Medulla oblongata (tissue), 1 donor: ENCODE data around the gene CDK13.

ENCODE experiments used
- DNase-seq: peaks from one replicate; pipeline ENCODE4 v3.0.0-alpha.2; 2015; ENCODE audit errors: extremely low spot score

Gene CDK13

DNA sequence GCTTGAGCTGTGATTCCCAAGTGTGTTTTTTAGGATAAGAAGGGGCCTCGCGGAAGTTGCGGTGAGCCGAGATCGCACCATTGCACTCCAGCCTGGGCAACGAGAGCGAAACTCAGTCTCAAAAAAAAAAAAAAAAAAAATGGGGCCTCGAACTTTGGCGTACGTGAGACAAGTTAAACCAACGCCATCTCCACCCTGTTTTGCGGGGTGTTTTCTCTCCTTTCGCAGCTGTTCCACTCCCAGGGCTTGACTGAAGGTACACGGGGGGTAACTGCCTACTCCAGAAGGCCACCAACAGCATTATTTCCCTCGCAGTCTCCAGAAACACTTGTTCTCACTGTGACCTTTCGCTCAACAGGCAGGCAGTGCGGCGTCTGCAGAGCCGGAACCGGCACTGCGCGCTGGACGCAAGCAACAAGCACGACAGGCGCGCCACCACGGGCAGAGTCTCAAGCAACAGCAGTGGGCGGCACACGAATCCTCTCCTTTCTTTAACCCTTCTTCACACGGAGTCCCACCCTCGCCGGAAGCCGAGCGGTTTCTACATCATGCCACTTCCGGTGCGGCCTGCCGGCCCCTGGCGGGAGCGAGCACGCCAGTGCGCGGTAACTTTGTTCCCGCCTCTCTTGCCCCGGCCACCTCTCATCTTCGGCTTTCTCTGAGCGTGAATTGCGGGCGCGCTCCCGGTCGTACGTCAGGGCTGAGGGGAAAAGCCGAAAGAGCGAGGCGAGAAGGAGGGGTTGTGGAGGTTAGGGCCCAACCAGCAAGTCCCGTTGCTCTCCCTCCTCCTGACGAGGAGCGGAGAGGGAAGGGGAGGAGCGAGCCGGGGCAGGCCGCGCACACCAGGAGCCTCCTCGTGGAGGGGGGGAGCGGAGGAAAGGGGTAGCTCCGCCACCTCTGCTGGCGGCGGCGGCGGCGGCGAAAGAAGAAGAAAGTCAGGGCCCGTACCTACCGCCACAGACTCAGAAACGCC is 814 bp upstream of the CDK13 start:
- DNase-seq: peak; percentile 99

DNA sequence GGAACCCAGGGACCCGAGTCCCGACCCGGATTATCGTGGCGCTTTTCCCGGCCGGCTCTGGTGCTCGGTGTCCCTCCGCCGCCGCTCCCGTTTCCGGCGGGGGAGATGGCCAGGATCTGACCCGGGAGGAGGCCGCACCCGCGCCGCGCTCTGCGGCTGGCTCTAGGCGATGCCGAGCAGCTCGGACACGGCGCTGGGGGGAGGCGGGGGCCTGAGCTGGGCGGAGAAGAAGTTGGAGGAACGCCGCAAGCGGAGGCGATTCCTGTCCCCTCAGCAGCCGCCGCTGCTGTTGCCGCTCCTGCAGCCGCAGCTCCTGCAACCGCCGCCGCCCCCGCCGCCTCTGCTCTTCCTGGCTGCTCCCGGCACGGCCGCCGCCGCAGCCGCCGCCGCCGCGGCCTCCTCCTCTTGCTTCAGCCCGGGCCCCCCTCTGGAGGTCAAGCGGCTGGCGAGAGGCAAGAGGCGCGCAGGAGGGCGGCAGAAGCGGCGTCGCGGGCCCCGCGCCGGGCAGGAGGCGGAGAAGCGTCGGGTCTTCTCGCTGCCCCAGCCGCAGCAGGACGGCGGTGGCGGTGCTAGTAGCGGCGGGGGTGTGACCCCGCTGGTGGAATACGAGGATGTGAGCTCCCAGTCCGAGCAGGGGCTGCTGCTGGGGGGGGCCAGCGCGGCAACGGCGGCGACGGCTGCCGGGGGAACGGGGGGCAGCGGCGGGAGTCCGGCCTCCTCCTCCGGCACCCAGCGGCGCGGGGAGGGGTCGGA is 593 bp downstream of the CDK13 start:
- DNase-seq: peak; percentile 15

DNA sequence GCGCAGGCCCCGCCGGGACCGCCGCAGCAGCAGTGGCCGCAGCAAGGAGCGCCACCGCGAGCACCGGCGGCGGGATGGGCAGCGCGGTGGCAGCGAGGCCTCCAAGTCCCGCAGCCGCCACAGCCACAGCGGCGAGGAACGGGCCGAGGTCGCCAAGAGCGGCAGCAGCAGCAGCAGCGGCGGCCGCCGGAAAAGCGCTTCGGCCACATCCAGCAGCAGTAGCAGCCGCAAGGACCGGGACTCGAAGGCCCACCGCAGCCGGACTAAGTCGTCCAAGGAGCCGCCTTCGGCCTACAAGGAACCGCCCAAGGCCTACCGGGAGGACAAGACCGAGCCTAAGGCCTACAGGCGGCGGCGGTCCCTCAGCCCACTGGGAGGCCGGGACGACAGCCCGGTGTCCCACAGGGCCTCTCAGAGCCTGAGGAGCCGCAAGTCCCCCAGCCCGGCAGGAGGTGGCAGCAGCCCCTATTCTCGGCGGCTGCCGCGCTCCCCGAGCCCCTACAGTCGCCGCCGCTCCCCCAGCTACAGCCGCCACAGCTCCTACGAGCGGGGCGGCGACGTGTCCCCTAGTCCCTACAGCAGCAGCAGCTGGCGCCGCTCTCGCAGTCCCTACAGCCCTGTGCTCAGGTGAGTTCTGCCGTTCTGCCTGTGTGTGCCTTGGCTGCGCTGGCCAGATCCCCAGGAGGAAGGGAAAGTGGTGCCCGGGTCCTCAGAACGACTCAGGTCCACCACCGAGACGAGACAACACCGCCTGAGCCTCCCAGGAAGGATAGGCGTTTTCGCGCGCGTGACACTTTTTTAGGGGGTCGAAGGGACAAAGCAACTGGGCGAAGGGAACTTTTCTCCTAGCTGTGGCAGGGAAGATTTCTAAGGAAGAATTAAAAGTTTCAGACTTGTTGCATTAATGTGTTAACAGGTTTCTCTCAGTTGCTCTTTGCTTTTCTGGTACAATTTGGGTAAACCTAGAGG is 1.5 kb downstream of the CDK13 start:
- DNase-seq: peak; percentile 65

DNA sequence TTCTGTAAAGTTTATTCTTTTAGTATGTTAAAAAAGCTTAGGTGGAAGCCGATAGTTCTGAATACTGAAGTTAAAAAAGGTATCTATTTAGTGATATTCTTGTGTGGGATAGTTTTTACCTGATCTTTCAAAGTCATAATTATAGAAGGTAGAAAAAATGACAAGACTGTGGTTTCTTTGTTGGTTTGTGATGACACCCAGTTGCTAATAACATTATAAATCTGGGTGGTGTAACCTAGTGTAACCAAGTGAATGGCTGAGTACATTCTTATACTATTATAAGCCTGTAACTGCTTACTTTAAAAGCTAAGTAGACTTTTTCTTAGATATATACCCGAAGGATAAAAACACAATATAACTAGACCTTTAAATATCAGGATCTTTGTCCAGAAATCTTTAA is 2.3 kb downstream of the CDK13 start:
- DNase-seq: no peak

DNA sequence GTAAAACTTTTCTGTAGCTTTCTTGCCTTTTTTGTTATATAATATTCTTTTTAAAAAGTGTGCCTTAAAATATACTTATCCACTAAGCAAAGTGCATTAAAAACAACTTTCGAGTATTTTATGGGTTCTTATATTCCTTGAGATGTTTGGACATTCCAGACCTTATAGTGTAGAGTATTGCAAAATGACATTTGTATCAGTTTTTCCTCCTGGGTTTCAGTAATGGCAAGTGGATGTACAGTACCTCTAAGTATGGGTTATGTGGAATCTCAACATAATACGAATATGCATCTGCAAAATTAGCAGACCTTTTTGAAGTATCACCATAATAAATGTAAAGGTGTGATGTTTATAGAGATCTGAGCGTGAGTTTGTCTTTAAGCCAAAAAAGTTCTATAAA is 2.7 kb downstream of the CDK13 start:
- no peak for DNase-seq

DNA sequence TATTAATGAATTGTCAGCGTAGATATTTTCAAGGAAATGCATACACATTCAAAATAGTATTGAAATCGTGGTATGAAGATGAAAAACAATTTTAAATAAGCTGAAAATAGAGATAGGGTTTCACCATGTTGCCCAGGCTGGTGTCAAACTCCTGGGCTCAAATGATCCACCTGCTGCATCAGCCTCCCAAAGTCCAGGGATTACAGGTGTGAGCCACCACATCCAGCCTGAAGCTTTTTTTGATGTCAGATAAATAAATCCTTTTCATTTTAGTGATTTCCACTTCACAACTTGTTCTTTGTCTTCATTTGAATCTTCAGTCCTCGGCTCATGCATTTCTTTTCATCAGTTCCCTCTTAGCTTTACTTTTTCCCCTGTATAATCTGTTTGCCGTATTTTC is 4.6 kb downstream of the CDK13 start:
- DNase-seq: no peak

DNA sequence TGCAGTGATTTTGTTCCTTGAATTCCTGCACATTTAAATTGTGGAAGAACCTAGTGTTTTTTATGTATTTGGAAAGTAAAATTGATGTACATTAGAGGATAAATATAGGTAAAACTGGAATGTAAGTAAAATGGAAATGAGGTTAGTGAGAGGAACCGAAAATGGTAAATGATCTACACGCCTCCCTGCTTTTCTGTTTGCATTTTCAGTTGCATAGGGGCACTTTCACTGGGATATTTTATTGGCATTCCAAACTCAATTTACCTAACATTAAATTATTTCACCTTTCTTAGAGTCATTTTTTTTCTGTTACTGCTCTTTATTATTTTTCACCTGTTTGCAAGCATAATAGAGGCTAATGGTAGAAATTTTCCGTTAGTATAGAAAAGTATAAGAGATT is 8.0 kb downstream of the CDK13 start:
- no peak for DNase-seq

DNA sequence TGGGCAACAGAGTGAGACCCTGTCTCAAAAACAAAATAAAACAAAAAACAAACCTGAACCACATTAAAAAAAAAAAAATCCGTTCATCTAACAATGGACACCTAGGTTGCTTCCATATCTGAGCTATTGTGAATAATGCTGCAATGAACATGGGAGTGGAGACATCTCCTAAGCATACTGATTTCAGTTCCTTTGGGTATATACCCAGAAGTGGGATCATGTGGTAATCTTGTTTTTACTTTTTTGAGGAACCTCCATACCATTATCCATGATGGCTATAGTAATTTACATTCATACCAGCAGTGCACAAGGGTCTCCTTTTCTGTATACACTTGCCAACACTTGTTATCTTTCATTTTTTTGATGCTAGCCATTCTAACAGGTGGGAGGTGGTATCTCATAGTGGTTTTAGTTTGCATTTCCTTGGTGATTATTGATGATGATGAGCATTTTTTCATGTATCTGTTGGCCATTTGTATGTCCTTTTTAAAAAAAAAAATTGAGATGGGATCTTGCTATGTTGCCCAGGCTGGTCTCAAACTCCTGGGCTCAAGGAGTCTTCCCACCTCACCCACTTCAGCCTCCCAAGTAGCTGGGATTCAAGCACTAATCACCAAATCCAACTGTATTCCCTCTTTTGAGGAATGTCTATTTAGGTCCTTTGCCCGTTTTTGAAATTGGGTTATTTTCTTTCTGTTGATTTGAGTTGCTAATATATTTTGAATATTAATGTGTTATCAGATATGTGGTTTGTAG is 17.5 kb downstream of the CDK13 start:
- no peak for DNase-seq

DNA sequence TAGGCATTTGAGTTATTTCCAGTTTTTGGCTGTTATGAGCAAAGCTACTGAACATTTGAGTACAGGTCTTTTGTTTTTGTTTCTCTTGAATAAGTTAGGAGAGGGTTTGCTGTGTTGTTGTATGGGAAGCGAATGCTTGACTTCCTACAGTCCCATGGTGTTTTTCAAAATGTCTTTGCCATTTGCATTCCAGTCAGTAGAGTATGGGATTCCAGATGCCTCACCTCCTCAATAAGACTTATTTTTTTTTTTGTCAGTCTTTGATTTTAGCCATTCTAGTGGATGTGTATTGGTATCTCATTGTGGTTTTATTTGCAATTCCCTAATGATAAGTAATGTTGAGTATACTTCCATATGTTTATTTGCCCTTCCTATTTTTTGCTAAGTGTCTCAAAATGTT is 19.4 kb downstream of the CDK13 start:
- no peak for DNase-seq

DNA sequence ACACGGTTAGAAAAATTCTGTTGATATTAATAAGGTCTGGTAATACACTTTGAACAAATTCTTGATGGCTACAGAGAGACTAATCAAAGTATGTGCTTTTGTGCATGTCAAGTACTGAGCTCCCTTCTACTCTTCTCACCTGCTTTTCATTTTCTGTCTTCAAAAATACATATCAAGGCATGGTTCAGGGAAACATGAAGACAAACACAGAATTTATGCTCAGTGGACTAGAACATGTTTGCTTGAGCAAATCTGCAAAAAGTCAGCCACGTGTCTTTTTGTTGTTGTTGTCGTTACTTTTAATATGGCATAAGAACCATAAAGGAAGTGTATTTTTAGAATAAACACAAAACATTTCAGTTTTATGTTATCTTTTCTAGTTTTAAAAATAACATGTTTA is 21.9 kb downstream of the CDK13 start:
- DNase-seq: no peak

DNA sequence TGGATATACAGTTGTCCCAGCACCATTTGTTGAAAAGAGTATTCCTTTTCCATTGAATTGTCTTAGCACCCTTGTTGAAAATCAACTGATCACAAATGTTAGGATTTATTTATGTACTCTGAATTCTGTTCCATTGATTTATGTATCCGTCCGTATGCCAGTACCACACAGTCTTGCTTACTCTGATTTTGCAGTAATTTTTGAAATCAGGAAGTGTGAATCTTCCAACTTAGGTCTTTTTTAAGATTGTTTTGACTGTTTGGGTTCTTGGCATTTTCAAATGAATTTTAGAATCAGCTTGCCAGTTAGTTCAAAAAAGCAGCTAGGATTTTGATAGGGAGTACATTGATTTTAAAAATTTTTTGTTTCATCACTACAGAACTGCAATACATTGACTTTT is 23.7 kb downstream of the CDK13 start:
- DNase-seq: no peak

DNA sequence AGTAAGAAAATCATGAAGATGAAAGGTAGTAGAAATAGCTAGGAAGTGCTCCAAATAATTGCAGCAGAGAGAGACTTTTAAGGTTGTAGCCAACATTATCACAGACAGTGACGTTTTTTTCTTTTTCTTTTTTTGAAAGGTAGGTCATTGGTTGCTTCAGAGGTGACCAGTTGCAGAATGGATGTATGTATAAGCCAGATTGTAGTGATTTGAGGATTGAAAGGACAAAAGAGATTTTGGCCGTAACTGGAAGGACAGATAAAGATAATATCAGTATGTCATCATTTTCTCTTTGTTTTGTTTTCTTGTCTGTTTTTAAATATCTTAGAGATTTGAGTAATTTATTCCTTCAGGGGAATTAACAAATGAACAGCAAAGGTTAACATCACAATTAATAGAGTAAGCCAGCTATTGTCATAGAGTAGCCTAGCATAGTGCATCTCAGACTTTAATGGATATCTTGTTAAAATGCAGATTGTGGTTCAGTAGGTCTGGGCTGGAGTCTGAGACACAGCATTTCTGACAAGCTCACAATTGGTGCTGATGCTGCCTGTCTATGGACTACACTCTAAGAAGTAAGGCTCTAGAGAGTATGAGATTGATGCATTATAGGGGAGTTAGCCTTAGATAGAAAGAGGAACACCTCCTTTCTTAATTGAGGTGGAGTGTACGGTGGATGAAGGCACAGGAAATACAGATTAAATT is 28.3 kb downstream of the CDK13 start:
- DNase-seq: no peak

DNA sequence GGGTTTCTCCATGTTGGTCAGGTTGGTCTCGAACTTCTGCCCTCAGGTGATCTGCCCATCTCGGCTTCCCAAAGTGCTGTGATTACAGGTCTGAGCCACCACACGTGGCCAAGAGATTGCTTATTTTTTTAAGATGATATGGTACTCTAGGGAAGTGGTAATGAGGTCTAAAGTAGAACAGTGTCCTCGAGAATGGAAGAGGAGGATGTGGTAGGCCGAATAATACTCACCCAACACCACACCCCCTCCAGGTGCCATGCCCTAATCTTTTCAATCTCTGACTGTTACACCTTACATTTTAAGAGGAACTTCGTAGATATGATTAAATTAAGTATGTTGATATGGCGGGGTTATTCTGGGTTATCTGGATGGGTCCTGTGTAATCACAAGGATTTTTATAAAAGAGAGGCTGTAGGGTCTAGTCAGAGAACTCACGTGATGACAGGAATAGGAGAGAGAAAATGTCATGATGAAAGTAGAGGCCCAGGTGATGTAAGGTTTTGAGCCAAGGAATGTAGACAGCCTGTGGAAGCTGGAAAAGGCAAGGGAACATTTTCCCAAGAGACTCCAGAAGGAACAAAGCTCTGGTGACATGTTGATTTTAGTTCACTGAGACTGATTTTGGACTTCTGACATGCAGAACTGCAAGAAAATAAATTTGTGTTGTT is 29.5 kb downstream of the CDK13 start:
- DNase-seq: no peak

DNA sequence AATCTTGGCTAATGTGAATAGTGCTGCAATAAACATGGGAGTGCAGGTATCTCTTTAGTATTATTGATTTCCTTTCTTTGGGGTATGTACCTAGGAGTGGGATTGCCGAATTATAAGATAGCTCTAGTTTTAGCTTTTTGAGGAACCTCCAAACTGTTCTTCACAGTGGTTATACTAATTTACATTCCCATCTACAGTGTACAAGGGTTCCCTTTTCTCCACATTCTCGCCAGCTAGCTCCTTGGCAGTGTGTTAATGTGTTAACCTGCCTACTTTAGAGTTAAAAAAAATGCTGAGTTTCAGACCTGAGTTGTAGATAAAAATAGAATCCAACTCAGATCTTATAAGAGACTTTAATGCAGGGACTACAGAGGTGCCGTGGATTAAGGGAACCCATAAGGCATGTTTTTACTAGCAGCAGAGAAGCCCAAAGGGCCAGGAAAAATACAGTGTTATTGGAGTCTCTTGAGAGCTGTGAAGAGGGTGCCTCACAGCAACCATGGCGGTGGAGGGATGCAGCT is 35.4 kb downstream of the CDK13 start:
- no peak for DNase-seq

DNA sequence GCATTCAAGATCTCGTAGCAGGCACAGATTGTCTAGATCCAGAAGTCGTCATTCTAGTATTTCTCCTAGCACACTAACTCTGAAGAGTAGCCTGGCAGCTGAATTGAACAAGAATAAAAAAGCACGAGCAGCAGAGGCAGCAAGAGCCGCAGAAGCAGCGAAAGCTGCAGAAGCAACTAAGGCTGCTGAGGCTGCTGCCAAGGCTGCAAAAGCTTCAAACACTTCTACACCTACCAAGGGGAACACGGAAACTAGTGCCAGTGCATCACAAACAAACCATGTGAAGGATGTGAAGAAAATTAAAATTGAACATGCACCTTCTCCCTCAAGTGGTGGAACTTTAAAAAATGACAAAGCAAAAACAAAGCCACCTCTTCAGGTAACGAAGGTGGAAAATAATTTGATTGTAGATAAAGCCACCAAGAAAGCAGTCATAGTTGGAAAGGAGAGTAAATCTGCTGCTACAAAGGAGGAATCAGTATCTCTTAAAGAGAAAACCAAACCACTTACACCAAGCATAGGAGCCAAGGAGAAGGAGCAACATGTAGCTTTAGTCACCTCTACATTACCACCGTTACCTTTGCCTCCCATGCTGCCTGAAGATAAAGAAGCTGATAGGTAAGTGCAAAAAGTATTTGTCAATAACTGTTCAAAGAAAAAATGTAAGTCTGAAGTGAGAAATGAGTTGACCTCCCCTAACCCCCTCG is 37.7 kb downstream of the CDK13 start:
- DNase-seq: peak; percentile 44

DNA sequence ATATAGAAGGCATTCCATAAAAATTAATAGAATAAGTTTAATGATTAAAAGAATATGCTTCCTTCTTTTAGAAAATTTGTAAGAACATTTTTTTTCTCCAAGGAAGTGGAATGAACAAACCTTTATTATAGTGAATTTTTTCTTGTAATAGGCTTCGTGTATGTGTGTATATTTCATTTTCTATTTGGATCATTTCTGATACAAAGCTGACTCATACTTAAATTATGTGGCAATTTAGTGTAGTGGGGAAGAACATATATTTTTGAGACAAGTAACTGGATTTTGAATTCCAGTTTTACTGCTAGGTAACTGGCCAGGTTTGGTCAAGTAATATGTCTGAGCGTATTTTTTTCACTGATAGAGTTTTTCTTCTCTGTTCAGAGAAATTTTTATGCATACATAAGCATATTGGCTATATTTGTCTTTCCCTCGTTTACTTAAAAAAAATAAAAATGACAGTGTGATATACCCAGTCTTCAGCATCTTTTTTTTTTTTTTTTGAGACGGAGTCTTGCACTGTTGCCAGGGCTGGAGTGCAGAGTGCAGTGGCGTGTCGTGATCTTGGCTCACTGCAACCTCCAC is 50.8 kb downstream of the CDK13 start:
- DNase-seq: no peak

DNA sequence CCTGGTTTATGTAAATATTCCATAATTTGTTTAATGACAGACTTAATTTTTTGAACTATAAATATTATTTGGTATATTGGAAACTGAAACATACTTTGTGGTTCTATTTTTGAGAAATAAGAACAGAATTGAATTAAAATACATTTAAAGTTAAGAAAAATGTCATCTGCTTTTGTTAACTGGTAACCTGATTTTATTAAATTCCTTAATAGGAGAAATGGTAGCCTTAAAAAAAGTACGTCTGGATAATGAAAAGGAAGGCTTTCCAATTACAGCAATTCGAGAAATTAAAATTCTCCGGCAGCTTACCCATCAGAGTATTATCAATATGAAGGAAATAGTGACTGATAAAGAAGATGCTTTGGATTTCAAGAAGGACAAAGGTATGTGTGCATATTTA is 51.6 kb downstream of the CDK13 start:
- DNase-seq: no peak

DNA sequence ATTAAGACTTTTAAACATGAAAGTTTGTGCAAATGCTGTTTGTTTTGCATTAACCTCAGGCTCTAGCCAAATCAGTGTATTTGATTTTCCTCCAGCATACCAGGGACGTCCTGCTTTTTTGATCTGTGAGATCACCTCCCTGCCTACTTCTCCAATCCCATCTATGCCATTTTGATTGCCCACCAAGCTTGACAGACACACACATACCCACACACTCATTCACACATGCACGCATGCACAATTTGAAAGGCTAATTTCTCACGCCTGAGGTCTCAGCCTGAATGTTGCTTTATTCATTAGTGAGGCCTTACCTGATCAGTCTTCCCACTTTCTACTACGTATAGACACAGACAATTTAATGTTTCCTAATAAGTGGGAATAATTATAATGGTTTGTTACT is 53.5 kb downstream of the CDK13 start:
- DNase-seq: no peak
